HG02571 (cell line): Measurements from ENCODE around the gene TTLL8.

ENCODE experiments used
- ATAC-seq: cut with Tn5 transposase; IDR thresholded peaks from one replicate; pipeline ENCODE4 v1.9.1; 2021; ENCODE audit warnings: mild to moderate bottlenecking, moderate library complexity; ENCODE audit not compliant: unreplicated experiment

Gene TTLL8

GRCh38 chr22:50008151-50009040 is 49.7 kb downstream of the TTLL8 start:
- ATAC-seq: no peak

GRCh38 chr22:50007057-50007511 is 51.0 kb downstream of the TTLL8 start:
- no peak for ATAC-seq

GRCh38 chr22:50004918-50005317 is 53.2 kb downstream of the TTLL8 start:
- no peak for ATAC-seq

GRCh38 chr22:50002791-50003190 is 55.3 kb downstream of the TTLL8 start:
- ATAC-seq: no peak

- ATAC-seq: no peak
Observed at GRCh38 chr22:50001388-50002231, 56.5 kb downstream of the TTLL8 start.

GRCh38 chr22:50000587-50001387 is 57.3 kb downstream of the TTLL8 start:
- ATAC-seq: no peak

GRCh38 chr22:49999946-50000586 is 58.0 kb downstream of the TTLL8 start:
- no peak for ATAC-seq

GRCh38 chr22:49999063-49999945 is 58.8 kb downstream of the TTLL8 start:
- no peak for ATAC-seq

GRCh38 chr22:49998718-49999062 is 59.4 kb downstream of the TTLL8 start:
- ATAC-seq: no peak

- ATAC-seq: no peak
Observed at GRCh38 chr22:49997932-49998717, 60.0 kb downstream of the TTLL8 start.

GRCh38 chr22:49997251-49997599 is 60.9 kb downstream of the TTLL8 start:
- ATAC-seq: no peak

- no peak for ATAC-seq
Observed at GRCh38 chr22:49996518-49997250, 61.4 kb downstream of the TTLL8 start.

- no peak for ATAC-seq
Observed at GRCh38 chr22:49996119-49996517, 62.0 kb downstream of the TTLL8 start.

- ATAC-seq: no peak
Observed at GRCh38 chr22:49995361-49996118, 62.6 kb downstream of the TTLL8 start.

GRCh38 chr22:49995041-49995360 is 63.1 kb downstream of the TTLL8 start:
- no peak for ATAC-seq

- no peak for ATAC-seq
Observed at GRCh38 chr22:49994361-49995040, 63.6 kb downstream of the TTLL8 start.
